Suppressor macrophage (primary cell): Measurements from ENCODE around the gene ASF1A.
A peak's percentile ranks its signal among the peaks of the same experiment; 100 is the strongest.

Experiments used
- DNase-seq, 4 experiments: peaks; one replicate each; pipeline ENCODE4 v3.0.0-alpha.2; 2020 to 2022

ASF1A gene

DNA sequence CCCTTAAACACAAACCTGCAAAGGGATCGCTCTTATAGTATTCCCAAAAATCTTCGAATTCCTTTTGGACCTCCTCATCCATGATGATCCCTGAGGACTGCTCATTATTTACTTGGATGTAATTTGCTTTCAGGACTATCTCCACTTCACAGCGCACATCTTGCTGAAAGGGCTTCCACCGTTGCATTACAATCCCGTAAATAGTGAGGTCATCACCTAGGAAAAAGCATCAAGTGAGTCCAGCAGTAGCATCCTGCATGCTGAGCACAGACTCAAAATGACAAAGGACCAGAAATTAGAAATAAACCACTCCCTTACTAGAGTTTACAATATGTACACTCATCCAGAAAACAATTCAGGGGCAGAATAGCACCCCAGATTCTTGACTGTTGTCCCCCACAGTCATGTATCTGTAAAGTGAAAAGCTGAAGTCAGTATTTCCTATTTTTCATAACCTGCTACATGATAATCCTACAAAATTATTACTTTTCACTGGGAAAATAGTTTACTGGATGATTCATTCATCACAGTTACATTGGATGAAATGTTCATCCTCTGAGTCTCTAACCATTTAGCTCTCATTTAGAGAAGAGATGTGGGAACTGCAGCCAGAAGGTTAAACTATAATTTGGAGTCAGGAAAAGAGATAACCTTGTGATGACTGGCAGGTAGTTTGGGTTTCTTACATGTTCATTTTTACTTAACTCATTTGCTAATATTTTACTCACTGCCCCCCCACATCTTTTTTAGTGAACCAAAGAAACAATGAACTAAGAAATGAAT, 23.8 kb downstream of the ASF1A start:
- no peak for DNase-seq

DNA sequence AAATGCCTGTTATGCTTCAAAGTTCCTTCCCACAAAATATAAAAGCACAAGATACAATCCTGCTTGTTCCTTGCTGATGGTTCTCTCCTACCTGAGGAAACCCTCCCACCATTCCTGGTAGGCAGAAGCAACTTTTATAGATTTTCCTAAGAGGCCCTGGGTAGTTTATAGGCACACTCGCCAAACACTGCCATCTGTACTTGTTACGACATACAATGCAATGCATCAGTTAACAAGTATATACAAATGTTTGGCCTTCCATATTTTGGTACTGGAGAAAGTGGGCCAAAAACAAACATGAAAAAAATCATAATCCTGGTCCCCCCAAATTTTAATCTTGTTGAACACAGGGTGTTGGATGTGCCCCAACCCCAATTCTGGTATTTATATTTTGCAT, 24.4 kb downstream of the ASF1A start:
- DNase-seq, result no peak

DNA sequence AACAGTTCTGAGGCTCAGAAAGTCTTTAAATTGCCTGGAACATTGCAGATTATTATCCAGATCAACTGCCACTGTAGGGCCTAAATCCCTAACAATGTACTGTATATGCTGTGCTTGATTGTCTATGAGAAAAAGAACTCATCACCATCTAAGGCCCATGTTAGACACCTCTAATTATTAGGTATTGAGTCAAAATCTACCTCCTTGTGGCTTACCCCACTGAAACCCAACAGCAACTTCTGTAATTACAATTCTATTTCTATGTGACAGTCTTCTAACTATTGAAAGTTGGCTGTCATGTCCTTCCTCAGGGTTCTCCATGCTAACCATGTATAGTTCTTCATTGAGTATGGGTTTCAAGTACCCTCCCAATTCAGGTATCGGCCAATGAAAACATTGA, 27.1 kb downstream of the ASF1A start:
- no peak for DNase-seq

DNA sequence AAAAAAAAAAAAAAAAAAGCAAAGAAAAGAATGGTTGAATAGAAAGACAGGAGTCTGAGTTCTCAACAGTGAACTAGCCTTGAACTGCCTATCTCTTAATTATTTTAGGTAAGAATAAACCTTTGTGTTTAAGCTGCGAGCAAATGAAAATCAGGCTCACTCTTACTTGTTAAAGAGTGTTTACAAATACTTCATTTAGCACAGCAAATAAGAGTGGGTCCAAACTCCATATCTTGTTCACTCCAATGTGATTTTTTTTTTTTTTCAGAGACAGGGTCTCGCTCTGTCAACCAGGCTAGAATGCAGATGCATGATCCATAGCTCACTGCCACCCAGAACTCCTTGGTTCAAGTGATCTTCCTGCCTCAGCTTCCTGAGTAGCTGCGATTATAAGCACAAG, 29.1 kb downstream of the ASF1A start:
- DNase-seq, result no peak

DNA sequence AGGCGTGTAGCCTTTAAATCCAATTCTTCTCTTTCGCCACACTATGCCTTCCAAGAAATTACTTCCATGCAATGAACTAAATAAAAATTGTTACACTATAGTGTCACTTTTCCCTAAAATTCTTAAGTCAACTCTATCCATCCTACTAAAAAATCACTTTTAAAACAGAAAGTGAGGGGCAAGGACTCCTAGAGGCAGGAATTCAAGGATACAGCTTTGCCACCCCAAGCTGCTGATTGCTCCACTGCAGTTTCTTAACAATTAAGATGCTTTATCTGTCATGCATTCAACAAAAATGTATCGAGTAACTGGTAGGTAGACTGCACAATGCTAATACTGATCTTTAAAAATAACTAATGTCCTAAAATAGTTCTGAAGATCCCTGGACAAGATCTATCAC, 36.7 kb downstream of the ASF1A start:
- DNase-seq, result no peak

DNA sequence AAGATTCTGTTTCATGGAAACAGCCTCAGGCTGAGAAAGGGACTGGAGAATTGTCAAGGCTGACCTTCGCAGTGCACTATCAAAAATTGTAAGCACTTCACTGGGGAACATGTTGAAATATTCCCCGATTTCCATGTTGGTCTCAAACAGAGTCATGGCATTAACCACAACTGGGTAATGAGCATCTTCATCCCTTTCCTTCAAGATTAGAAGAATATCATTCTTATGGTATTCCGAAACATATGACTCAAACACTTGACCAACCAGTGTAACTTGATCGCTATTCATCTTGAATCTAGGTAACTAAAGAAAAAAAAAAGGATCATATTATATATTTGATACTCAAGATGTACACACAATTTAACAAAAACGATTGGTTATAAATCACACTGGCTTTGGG, 37.5 kb downstream of the ASF1A start:
- no peak for DNase-seq

DNA sequence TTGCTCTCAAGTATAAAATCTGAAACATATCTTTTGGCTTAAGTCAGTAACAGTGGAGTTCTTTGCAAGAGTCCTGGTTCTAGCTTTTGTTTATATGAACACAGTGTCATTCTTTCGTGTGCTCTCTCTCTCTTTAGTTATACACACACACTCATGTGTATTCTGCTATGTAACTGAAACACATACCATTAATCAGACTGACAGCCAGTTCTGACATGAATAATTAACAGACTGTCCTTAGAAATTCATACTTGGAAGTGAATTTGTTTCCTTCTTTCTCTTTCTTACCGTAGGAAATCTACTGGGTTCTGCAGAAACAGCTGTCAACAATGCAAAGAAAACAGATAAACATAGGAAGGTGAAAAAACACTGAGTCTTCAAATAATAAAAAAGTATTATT, 38.5 kb downstream of the ASF1A start:
- DNase-seq, result no peak

DNA sequence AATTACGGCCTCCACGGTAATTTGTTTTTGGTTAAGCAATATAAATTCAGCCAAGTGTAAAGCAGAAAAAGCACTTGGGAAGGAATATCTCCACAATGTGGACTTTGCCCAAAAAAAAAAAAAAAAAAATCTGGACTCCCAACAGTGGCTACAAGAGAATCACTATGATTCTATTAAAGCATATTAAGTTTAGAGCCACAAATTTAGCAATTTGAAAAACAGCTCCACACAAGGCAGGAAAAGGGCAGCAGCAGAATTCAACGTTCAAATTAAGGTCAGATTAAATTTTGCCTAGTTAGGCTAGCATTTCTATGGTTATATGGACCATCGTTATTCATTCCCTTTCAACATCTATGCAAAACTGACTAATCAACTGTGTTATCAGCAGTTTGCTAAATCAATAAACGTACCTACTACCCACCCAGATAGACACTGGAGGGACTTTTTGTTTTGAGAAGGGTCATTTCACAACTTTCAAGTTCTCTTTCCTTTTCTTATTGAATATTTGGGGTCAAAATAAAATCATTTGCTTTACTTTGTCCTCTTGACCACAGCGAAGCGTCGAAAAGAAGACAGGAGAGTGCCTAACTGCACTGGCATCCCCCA, 40.0 kb downstream of the ASF1A start:
- peak in 1 of 4 experiments; percentile 2 for DNase-seq

DNA sequence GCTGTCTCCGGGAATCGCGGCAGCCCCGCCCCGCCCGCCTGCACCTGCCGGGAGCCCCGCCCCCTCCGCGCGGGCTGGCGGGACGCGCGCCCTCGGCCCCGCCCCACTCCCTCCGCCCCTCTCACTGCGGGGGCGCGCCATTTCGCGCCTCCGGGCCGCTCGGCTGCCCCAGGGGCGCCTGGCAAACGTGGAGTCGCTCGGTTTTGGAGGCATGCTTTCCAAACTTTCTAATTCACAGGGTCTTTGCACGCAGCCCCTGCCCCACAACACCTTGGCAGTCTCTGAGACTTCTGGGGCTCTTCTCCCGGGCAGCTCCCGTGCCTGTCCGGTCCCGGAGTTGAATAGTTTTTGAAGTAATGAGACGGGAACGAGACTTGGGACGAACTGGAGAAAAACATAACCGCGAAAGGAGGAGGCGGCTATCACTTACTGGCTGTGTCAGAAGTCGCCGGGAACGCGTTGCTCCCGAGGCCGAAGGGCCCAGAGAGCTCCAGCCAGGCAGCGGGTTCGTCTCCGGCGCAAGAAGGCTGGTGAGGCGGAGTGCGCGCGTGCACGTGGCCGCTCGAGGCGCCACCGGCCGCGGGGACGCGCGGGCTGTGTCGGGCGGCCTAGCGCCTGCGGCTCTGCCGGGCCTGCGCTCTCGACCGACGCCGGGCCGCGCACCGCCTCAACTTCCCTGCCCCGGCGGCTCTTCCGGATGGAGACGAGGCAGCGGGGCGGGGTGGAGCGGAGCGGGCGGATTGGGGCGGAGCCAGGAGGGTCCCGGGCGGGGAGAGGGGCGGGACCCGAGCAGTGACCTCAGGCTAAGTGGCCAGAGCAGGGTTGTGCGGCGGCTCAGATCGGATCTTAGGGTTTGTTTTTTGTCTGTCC, 40.7 kb downstream of the ASF1A start, which contains the start of gene MCM9:
TSS of gene MCM9 (minus strand) at position 699 of the 870 bp plus-strand sequence. CDS start 3,436 bp downstream, outside the sequence.
- peak; percentile 97 to 99 (median 98) for DNase-seq

DNA sequence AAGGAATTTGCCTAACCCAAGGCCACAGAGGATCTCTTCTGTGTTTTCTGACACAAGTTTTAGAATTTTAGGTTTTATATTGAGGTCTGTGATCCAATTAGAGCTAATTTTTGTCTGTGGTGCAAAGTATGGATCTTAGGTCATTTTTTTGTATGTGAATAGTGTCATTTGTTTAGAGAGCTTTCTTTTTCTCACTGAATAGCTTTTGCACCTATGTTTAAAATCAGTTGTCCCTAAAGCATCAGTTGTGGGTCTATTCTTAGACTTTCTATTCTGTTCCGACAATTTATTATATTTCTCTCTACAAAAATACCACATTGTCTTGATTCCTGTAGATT, 41.3 kb downstream of the ASF1A start:
- DNase-seq, result no peak

DNA sequence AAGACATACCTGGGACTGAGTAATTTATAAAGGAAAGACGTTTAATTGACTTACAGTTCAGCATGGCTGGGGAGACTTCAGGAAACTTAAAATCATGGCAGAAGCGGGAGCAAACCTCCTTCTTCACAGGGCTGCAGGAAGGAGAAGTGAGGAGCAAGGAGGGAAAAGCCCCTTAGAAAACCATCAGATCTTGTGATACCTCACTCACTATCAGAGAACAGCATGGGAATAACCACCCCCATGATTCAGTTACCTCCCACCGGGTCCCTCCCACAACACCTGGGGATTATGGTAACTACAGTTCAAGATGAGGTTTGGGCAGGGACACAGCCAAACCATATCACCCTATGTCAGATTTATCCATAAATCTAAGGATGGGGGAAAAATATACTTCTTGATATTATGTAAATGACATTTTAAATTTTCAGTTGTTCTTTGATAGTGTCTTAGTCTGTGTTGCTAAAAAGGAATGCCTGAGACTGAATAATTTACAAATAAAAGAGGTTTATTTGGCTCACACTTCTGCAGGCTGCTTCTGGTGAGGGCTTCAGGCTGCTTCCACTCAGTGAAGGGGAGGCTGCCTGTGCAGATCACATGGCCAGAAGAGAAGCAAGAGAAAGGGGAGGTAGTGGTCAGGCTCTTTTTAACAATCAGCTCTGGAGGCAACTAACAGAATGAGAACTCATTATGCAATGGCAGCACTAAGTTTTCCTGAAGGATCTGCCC, 42.2 kb downstream of the ASF1A start:
- peak; percentile 11 to 35 (median 30) for DNase-seq

DNA sequence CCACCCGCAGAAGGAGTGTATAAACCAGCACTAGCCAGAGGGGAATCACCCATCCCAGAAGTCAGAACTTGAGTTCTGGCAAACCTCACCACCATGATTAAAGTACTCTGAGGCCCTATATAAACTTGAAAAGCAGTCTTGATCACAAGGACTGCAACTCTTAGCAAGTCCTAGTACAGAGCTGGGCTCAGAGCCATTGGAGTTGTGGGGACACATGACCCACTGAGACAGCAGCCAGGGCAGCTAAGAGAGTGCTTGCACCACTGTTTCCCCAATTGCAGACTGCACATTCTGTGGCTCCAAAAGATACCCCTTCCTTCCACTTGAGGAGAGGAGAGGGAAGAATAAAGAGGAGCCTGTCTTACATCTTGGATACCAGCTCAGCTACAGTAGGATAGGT, 45.7 kb downstream of the ASF1A start:
- no peak for DNase-seq

DNA sequence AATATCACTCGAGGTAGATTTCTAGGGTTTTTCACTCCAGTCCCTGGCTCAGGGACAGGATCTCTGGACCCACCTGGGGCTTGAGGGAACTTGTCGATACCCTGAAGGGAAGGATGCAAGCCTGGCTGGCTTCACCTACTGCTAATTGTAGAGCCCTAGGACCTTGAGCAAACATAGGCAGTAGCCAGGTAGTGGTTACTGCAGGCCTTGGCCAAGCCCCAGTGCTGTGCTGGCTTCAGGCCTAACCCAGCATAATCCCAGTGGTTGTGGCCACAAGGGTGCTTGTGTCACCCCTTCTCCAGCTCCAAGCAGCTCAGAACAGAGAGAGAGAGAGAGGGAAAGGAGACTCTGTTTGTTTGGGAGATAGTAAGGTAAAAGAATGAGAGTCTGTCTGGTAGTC, 46.8 kb downstream of the ASF1A start:
- DNase-seq, result no peak

DNA sequence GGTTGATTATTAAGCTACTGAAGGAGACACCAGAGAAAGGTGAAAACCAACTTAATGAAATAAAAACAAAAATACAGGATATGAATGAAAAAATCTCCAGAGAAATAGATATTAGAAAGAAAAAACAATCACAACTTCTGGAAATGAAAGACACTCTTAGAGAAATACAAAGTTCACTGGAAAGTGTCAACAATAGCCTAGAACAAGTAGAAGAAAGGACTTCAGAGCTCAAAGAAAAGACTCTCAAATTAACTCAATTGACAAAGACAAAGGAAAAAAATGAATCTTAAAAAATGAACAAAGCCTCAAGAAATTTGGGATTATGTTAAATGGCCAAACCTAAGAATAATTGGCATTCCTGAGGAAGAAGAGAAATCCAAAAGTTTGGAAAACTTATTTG, 51.3 kb downstream of the ASF1A start:
- no peak for DNase-seq

DNA sequence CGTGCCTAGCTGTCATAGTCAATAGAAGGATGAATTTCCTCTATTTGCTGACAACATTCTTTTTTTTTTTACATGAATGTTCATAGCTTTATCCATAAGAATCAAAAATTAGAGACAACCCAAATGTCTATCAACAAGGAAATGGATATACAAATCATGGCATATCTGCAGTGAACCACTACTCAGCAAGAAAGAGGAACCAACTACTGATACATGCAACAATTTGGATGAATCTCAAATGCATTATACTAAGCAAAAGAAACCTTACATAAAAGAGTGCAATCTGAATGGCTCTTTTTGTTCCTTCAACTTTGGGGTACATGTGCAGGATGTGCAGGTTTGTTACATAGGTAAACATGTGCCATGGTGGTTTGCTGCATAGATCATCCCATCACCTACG, 58.7 kb downstream of the ASF1A start:
- no peak for DNase-seq

DNA sequence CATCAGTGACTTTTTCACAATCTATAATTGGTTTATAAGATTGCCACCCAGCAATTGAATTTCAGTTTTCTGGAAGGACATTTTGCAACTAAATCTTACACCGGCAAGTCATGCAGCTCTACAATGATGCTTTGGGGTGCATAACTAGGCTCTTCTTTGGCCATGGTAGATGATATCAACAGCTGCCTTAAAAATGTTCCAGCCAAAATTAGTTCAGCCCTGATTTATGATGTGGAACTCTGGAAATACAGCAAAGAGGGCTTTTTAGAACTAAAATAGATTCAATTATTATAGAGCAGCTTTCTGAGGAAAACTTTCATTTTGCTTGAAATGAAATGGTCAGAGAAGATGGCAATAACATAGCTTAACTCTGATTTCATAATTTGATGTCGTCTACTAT, 59.4 kb downstream of the ASF1A start:
- no peak for DNase-seq
